Cardiac fibroblast (primary cell): ENCODE results near the gene USH1C.

Experiments used
- DNase-seq, 2 donors: peaks; one replicate each; pipeline versions ENCODE4 v3.0.0 to v3.0.0-alpha.2; 2010; ENCODE audit warnings: low read depth in 2 of 2
- H3K4me3 ChIP-seq, 2 donors: replicated peaks in 1 of 2; 1 replicate in 1 of 2; 2 replicates in 1 of 2; pipeline ENCODE4 v1.5.1; 2011; ENCODE audit warnings: low read depth in 2 of 2, low read length in 2 of 2, mild to moderate bottlenecking in 2 of 2, moderate library complexity in 1 of 2
- TF ChIP-seq, protein P1 (sequence below): IDR thresholded peaks from one replicate; pipeline ENCODE4 v1.5.1; 2011; ENCODE audit warnings: low read depth, mild to moderate bottlenecking, low read length, inconsistent platforms

USH1C gene

DNA sequence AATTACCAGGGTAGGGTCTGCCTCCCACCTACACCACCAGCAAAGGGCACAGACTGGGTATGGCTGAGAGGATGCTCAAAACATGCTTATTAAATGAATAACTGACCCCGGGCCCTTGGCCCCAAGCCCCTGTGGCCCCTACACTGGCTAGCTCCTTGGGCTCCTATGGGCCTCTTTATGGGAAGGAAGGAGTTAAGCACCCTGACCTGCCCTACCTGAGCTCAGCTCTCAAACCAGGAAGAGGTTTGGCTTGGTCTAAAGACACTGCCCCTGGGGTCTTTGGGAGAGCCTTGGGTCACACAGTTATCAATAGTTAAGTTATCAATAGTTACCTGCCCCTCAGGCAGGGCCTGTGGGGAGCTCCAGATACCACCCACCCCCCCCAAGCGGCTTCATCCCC lies 1.2 kb downstream of the USH1C start:
- no peak for DNase-seq
- TF ChIP-seq, protein P1, sequence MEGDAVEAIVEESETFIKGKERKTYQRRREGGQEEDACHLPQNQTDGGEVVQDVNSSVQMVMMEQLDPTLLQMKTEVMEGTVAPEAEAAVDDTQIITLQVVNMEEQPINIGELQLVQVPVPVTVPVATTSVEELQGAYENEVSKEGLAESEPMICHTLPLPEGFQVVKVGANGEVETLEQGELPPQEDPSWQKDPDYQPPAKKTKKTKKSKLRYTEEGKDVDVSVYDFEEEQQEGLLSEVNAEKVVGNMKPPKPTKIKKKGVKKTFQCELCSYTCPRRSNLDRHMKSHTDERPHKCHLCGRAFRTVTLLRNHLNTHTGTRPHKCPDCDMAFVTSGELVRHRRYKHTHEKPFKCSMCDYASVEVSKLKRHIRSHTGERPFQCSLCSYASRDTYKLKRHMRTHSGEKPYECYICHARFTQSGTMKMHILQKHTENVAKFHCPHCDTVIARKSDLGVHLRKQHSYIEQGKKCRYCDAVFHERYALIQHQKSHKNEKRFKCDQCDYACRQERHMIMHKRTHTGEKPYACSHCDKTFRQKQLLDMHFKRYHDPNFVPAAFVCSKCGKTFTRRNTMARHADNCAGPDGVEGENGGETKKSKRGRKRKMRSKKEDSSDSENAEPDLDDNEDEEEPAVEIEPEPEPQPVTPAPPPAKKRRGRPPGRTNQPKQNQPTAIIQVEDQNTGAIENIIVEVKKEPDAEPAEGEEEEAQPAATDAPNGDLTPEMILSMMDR, result no peak
- no peak overlapping the region for H3K4me3 ChIP-seq

DNA sequence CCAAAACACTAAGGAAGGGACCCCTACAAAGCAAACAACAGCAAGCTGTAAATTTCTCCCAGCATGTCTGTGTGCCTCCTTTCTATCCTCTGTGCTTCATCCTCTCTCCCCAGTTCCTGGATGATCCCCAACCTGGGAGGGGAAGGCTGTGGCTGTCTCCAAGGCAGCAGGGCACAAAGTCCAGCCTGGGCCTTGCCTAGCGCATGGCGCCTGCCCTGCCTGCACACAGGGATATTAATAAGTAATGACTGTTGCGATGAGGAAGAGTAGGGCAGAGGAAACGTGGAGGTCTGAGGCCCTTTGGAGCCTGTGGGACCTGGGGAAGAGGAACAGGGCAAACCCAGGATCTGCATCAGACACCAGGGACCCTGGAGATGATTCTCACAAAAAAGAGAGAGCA lies 2.0 kb downstream of the USH1C start:
- H3K4me3 ChIP-seq, result no peak overlapping the region
- TF ChIP-seq, protein P1, result no peak
- DNase-seq, result no peak

DNA sequence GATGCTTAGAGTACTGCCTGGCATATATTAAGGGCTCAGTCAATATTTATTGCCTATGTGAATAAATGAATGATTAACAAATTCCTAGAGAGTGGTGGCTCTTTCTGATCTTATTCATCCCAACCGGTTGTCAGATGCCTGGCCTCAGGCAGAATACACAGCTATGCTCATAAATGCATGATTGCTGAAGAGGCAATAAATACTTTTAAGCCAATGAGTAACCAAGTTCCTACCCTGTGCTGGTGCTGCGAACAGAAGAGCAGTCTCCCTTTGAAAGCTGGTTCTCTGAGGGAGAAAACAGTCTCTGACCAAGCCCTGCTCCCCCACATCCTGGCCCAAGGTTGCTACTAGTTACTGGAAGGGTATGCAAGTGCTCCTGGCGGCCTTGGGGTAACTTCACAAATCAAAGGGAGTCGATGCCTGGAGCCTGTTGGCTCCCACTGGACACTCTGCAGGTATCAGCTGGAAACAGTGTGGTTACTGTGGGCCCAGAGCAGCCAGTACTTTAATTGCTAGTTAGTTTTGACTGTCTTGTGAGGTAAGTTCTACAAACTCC lies 2.8 kb downstream of the USH1C start:
- no peak for DNase-seq
- H3K4me3 ChIP-seq, result no peak overlapping the region
- TF ChIP-seq, protein P1, result no peak

DNA sequence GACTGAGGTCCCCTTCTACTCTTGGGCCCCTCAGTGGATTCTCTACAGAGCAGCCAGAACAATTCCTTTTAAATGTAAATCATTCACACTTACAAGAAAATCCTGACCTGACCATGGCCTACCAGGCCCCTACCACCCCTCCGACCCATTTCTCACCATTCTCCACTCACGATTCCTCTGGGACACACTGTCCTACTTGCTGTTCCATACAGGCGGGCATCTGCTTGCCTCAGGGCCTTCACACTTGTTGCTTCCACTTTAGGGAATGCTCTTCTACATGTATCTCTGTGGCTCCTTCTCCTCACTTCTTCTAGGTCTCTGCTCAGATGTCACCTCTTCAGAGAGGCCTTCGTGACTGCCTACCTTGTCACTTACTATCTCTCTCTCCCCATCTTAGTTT lies 3.4 kb downstream of the USH1C start:
- no peak overlapping the region for H3K4me3 ChIP-seq
- TF ChIP-seq, protein P1, result no peak
- no peak for DNase-seq

DNA sequence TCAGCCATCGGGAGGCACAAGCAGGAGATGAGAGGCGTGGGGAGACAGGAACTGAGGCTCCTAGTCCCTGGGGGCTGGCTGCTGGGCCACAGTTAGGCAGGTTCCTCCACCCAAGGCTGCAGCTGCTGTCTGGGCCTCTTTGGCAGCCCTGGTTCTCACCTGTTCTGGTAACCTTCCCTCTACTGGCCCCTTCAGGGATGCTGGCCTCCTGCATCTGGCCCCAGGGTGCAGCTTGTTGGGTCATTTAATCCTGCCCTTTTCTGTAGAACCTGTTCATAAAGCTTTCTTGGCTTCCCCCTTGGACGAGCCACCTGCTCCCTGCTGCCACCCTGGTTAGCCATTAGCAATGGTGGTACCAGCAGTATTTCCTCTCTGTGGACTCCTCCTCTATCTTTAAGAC lies 5.5 kb downstream of the USH1C start:
- no peak for DNase-seq
- TF ChIP-seq, protein P1, result no peak
- H3K4me3 ChIP-seq, result no peak overlapping the region

DNA sequence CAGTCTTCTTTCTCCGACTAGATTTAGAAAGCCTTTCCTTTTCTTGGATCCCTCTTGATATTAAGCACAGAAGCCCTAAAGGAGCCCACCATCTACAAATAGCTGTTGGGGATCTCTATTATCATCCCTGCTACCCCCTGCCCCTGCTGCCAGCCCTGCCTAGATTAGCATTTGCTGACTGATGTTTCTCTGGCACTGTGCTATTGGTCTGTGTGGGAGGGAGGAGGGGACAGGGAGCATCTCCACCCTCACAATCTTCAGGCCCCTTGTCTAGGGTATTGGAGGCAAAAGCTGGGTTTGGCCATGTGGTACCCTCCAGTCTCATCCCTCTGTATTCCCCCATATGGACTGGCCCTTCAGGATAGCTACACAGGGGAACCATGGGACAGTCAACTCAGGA lies 6.2 kb downstream of the USH1C start:
- no peak overlapping the region for H3K4me3 ChIP-seq
- TF ChIP-seq, protein P1, result no peak
- DNase-seq, result no peak

DNA sequence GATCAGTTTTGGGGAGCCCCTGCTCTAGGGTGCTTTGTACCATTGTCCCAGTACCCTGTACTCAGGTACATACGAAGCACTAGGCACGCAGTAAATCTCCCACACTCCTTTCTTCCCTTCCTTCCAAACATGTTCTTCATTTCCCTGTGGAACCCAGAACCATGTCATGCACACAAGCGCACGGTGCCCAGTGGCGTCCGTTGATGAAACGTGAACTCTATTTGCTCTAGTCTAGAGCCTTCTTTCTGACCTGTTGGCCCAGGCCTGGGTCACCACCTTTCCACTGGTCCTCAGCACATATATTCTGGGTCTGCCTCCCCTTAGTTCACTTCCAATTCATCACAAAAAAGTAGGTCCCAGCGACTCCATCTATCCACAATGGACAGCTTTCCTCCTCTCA lies 7.0 kb downstream of the USH1C start:
- TF ChIP-seq, protein P1, result no peak
- H3K4me3 ChIP-seq, result no peak overlapping the region
- DNase-seq, result no peak
